DOHH2 (cell line): ENCODE data around the gene FAM193A.

Experiments used
- H3F3A ChIP-seq: fragments of 200-600 bp; sonication (generic), shearing (Covaris generic); 2 replicates; pipeline ENCODE4 v1.6.0; 2016; ENCODE audit warnings: antibody characterized with exemption, mild to moderate bottlenecking; ENCODE audit not compliant: control insufficient read depth, insufficient read depth
- H3K27ac ChIP-seq: fragments of 200-600 bp; sonication (generic); 2 replicates; pipeline ENCODE4 v1.5.1; 2014; ENCODE audit warnings: low read depth, mild to moderate bottlenecking, low read length, moderate library complexity
- H3K27me3 ChIP-seq: fragments of 200-600 bp; sonication (generic); 2 replicates; pipeline ENCODE4 v1.6.1; 2014; ENCODE audit warnings: mild to moderate bottlenecking, low read length, mixed read lengths; ENCODE audit not compliant: control insufficient read depth
- H3K36me3 ChIP-seq: fragments of 200-600 bp; sonication (generic); 2 replicates; pipeline ENCODE4 v1.6.1; 2014; ENCODE audit warnings: mild to moderate bottlenecking, low read length, moderate library complexity, mixed read lengths; ENCODE audit not compliant: control insufficient read depth
- H3K4me1 ChIP-seq: fragments of 200-600 bp; sonication (generic); 2 replicates; pipeline ENCODE4 v1.6.1; 2014; ENCODE audit warnings: mild to moderate bottlenecking, low read length, mixed read lengths; ENCODE audit not compliant: control insufficient read depth
- H3K4me2 ChIP-seq: fragments of 200-600 bp; sonication (generic); 2 replicates; pipeline ENCODE4 v1.6.0; 2014; ENCODE audit warnings: mild to moderate bottlenecking, low read length, moderate library complexity
- H3K4me3 ChIP-seq: fragments of 200-600 bp; sonication (generic); 2 replicates; pipeline ENCODE4 v1.5.1; 2014; ENCODE audit warnings: mild to moderate bottlenecking, low read length, mixed read lengths
- H3K79me2 ChIP-seq: fragments of 200-600 bp; sonication (generic); 2 replicates; pipeline ENCODE4 v1.6.1; 2014; ENCODE audit warnings: mild to moderate bottlenecking, low read length, mixed read lengths; ENCODE audit not compliant: control insufficient read depth
- H3K9me2 ChIP-seq: fragments of 200-600 bp; sonication (generic); replicated peaks from 2 replicates; pipeline ENCODE4 v1.6.1; 2014; ENCODE audit warnings: mild to moderate bottlenecking, low read length, mixed read lengths; ENCODE audit not compliant: control insufficient read depth
- H3K9me3 ChIP-seq: fragments of 200-600 bp; sonication (generic); 2 replicates; pipeline ENCODE4 v1.6.1; 2014; ENCODE audit warnings: antibody characterized with exemption, low read length, mixed read lengths; ENCODE audit not compliant: control insufficient read depth, insufficient read depth
- H4K20me1 ChIP-seq: fragments of 200-600 bp; sonication (generic); 2 replicates; pipeline ENCODE4 v1.6.0; 2014; ENCODE audit warnings: low read depth, mild to moderate bottlenecking, antibody characterized with exemption, low read length, moderate library complexity; ENCODE audit not compliant: control insufficient read depth, insufficient read depth
- CTCF ChIP-seq: fragments of 200-600 bp; sonication (generic); IDR thresholded peaks from one replicate; pipeline ENCODE4 v1.5.1; 2014; ENCODE audit warnings: antibody characterized with exemption, mild to moderate bottlenecking, low read depth, low read length; ENCODE audit not compliant: poor library complexity, severe bottlenecking
- EZH2phosphoT487 ChIP-seq: fragments of 200-600 bp; sonication (generic); IDR thresholded peaks from 2 replicates; pipeline ENCODE4 v1.6.1; 2017; ENCODE audit warnings: borderline replicate concordance, mild to moderate bottlenecking, antibody characterized with exemption, low read length, moderate library complexity, mixed read lengths

Gene FAM193A

GRCh38 chr4:2686379-2687265 lies 150.2 kb downstream of the FAM193A start:
- Histone ChIP-seq H3K4me3 (no peak overlapping the region), H3K9me3 (no peaks in the 10 kb centered on the region), H3K79me2 (no peaks in the 10 kb centered on the region), H3F3A (peaks cover 7% of the 10 kb centered on the region; the same call in 1 of the 2 replicates), H4K20me1 (0 out of 2 replicates have a peak, but pooled peaks cover 3% of the 10 kb centered on the region), H3K4me2 (no peak overlapping the region), H3K27me3 (no peaks in the 10 kb centered on the region), H3K4me1 (peaks cover 29% of the 10 kb centered on the region), H3K27ac (no peak overlapping the region), H3K9me2 (no peaks in the 10 kb centered on the region), H3K36me3 (peaks cover 57% of the 10 kb centered on the region)
- TF ChIP-seq CTCF (no peak), EZH2phosphoT487 (no peak)

- Histone ChIP-seq H3K4me2 (no peak overlapping the region), H4K20me1 (0 out of 2 replicates have a peak, but pooled peaks cover 3% of the 10 kb centered on the region), H3K36me3 (peaks cover 71% of the 10 kb centered on the region), H3K9me3 (no peaks in the 10 kb centered on the region), H3K27ac (no peak overlapping the region), H3K9me2 (no peaks in the 10 kb centered on the region), H3K27me3 (no peaks in the 10 kb centered on the region), H3K4me1 (peaks cover 39% of the 10 kb centered on the region), H3K79me2 (no peaks in the 10 kb centered on the region), H3K4me3 (no peak overlapping the region), H3F3A (peaks cover 7% of the 10 kb centered on the region; the same call in 1 of the 2 replicates)
- TF ChIP-seq EZH2phosphoT487, result no peak
- no peak for TF ChIP-seq CTCF
These were observed 151.8 kb downstream of the FAM193A start for GRCh38 chr4:2688281-2688680.

GRCh38 chr4:2688697-2689096 lies 152.2 kb downstream of the FAM193A start:
- Histone ChIP-seq H3K4me2 (no peak overlapping the region), H3K36me3 (peaks cover 74% of the 10 kb centered on the region), H3K9me3 (no peaks in the 10 kb centered on the region), H3K4me1 (peaks cover 43% of the 10 kb centered on the region), H3K27me3 (no peaks in the 10 kb centered on the region), H3K79me2 (no peaks in the 10 kb centered on the region), H3K27ac (no peak overlapping the region), H3K9me2 (no peaks in the 10 kb centered on the region), H3K4me3 (no peak overlapping the region), H4K20me1 (0 out of 2 replicates have a peak, but pooled peaks cover 3% of the 10 kb centered on the region), H3F3A (peaks cover 7% of the 10 kb centered on the region; the same call in 1 of the 2 replicates)
- no peak for TF ChIP-seq CTCF
- no peak for TF ChIP-seq EZH2phosphoT487
